Measurements from ENCODE around the gene HDHD5.

Gene HDHD5

DNA sequence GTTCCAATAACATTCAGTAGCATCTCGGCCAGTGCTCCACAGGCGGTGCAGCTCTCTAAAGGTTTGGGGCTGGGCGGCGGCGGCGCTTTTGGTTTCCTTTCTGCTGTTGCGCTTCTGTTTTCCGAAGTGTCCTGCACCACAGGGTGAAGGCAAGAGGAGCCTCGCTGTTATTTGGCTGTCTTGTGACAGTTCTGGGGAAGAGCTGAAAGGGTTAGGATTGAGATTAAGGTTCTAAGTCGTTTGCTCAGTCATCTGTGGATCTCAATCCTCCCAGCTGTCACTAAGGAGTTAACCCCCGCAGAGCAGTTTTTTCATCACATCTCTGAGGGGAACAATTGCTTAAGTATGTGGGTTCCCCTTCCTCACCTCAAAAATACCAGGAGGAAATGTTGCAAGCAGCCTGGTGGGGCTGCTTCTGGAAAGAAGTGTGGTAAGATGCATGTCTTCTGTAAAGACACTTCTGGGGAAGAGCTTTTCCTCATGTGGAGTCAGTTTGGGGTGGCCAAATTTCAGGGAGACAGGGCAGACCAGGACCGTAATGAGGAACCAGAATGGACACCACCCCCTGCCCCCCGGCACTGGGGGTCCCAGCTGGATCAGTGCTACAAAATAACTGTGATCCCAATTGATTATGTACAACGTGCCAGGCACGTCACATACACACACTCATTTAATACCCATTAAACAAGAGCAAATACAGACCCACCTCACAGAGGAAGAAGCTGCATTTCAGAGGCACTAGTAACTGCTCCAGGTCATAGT is 52.1 kb downstream of the HDHD5 start:
- no peak overlapping the region for H3K9ac ChIP-seq (ENCODE audit: low read length)
- H3K4ac ChIP-seq (ENCODE audit: low read depth, low read length) = no peak overlapping the region
- no peak overlapping the region for H2AFZ ChIP-seq (ENCODE audit: insufficient read depth, low read length, poor library complexity)
- H3K14ac ChIP-seq (ENCODE audit: low read length) = no peak overlapping the region
- H3K79me2 ChIP-seq (ENCODE audit: control insufficient read depth, insufficient read depth, low read length, poor library complexity) = no peaks in the 10 kb centered on the region
- no peak overlapping the region for H4K12ac ChIP-seq (ENCODE audit: low read depth, low read length)
- no peak overlapping the region for H2AK5ac ChIP-seq (ENCODE audit: low read length)
- no peak overlapping the region for H3K23ac ChIP-seq (ENCODE audit: low read length)
- no peaks in the 10 kb centered on the region for H3K4me1 ChIP-seq (ENCODE audit: control insufficient read depth in 1 of 2, insufficient read depth in 2 of 2, low read length in 2 of 2)
- no peaks in the 10 kb centered on the region for H3K79me1 ChIP-seq (ENCODE audit: low read length)
- no peaks in the 10 kb centered on the region for H3K27me3 ChIP-seq (ENCODE audit: insufficient read depth, low read length)
- no peak for DNase-seq
- H3K36me3 ChIP-seq (ENCODE audit: control insufficient read depth in 1 of 2, insufficient read depth in 2 of 2, low read length in 2 of 2) = peaks cover 28 to 32% of the 10 kb centered on the region in 2 experiments
- no peak overlapping the region for H4K8ac ChIP-seq (ENCODE audit: low read depth, low read length)
- no peak overlapping the region for H3K4me3 ChIP-seq (ENCODE audit: low read depth, low read length)
- no peak overlapping the region for H3K18ac ChIP-seq (ENCODE audit: low read length)
- H4K91ac ChIP-seq (ENCODE audit: low read depth, low read length) = no peak overlapping the region
- H3K4me2 ChIP-seq (ENCODE audit: low read length) = no peak overlapping the region
- peaks cover 3% of the 10 kb centered on the region for H3K9me3 ChIP-seq (ENCODE audit: insufficient read depth, low read depth, low read length)
- no peak overlapping the region for H2BK12ac ChIP-seq (ENCODE audit: low read length)
- H2BK5ac ChIP-seq (ENCODE audit: low read depth, low read length, poor library complexity) = no peak overlapping the region
- H3K27ac ChIP-seq (ENCODE audit: low read depth, low read length) = no peak overlapping the region
- no CpG with 5 or more reads among the region's 15 CpGs for WGBS (ENCODE audit: extremely low coverage, insufficient coverage, insufficient read length)
- H2BK120ac ChIP-seq (ENCODE audit: insufficient read depth, low read length, poor library complexity) = no peak overlapping the region

DNA sequence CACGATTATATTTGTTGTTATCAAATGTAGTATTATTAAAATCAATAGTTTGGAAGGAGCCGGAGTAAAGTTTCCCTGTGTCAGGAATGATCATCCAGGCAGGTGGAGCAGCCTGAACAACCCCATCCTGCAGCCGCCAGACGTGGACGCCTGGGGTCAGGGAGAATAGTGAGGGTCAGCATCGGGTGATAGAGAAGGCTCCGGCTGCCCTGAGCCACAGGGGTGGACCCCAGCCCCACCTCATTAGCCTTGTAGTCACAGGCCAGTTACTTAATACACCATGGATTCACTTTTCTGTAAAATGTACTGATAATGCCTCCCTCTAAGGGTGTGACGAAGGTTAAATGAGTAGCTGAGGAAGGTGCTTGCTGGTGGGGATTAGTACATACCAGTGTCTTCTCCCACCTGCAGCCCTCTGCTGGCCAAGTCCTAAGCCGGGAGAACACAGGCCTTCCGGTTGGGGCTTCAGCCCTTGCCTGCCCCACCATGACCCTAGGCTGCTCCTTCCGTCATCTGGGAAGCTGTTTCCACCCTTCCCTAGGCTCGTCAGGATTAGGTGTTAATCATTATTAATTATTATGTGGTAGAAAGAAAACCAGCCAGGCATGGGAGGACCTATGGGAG is 52.8 kb downstream of the HDHD5 start:
- Histone ChIP-seq H2AFZ (ENCODE audit: insufficient read depth, low read length, poor library complexity) (no peak overlapping the region), H2BK5ac (ENCODE audit: low read depth, low read length, poor library complexity) (no peak overlapping the region), H3K27ac (ENCODE audit: low read depth, low read length) (no peak overlapping the region), H4K91ac (ENCODE audit: low read depth, low read length) (no peak overlapping the region), H3K23ac (ENCODE audit: low read length) (no peak overlapping the region), H3K4me3 (ENCODE audit: low read depth, low read length) (no peak overlapping the region), H4K12ac (ENCODE audit: low read depth, low read length) (no peak overlapping the region), H3K14ac (ENCODE audit: low read length) (no peak overlapping the region), H3K9ac (ENCODE audit: low read length) (no peak overlapping the region), H3K79me1 (ENCODE audit: low read length) (no peaks in the 10 kb centered on the region), H3K18ac (ENCODE audit: low read length) (no peak overlapping the region), H3K36me3 (ENCODE audit: control insufficient read depth in 1 of 2, insufficient read depth in 2 of 2, low read length in 2 of 2) (peaks cover 31 to 37% of the 10 kb centered on the region in 2 experiments), H3K27me3 (ENCODE audit: insufficient read depth, low read length) (no peaks in the 10 kb centered on the region), H3K4me1 (ENCODE audit: control insufficient read depth in 1 of 2, insufficient read depth in 2 of 2, low read length in 2 of 2) (no peaks in the 10 kb centered on the region), H3K9me3 (ENCODE audit: insufficient read depth, low read depth, low read length) (peaks cover 3% of the 10 kb centered on the region), H3K4me2 (ENCODE audit: low read length) (no peak overlapping the region), H3K4ac (ENCODE audit: low read depth, low read length) (no peak overlapping the region), H2AK5ac (ENCODE audit: low read length) (no peak overlapping the region), H2BK120ac (ENCODE audit: insufficient read depth, low read length, poor library complexity) (no peak overlapping the region), H4K8ac (ENCODE audit: low read depth, low read length) (no peak overlapping the region), H2BK12ac (ENCODE audit: low read length) (no peak overlapping the region), H3K79me2 (ENCODE audit: control insufficient read depth, insufficient read depth, low read length, poor library complexity) (no peaks in the 10 kb centered on the region)
- no peak for DNase-seq
- no CpG with 5 or more reads among the region's 12 CpGs for WGBS (ENCODE audit: extremely low coverage, insufficient coverage, insufficient read length)

DNA sequence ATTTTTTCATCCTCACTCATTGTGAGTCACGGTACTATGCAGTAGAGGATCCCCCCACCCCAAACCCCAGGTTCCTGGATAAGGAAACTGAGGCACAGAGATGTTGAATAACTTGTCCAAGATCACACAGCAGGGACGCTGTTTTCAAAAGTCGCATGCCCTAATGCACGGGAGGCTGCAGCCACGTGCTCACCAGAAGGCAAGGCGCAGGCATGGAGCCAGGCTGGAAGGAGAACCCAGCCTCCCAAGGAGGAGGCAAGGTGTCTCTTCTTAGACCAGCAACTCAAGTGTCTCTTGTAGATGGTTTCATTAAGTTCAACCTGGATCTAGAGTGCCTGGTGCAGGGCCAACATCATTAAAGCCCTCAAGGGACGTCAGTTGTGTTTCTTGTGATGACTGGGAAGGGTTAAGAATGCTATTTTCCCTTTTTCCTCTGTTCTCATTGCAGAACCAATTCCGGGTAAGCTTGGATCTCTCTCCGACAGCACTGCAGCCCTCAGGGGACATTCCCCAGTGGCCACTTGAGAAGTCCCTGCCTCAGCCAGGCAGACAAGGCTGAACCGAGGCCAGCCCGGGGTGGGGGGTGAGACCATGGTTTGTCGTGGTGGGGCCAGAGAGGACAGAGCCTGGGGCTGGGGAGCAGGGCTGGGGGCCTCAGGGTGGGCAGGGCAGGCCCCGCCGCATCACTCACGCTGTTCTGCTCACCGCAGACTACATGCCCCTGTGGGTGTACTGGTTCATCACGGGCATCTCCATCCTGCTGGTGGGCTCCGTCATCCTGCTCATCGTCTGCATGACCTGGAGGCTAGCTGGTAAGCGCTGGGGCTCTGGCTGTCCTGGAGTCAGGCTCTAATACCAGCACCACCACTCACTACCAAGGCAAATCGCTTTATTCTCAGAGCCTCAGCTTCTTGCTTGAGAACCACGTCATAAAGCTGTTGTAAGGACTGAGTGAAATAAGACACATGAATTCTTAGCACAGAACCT is 53.6 kb downstream of the HDHD5 start:
- H3K14ac ChIP-seq (ENCODE audit: low read length) = no peak overlapping the region
- no peak overlapping the region for H3K23ac ChIP-seq (ENCODE audit: low read length)
- H4K12ac ChIP-seq (ENCODE audit: low read depth, low read length) = no peak overlapping the region
- no peak overlapping the region for H2AFZ ChIP-seq (ENCODE audit: insufficient read depth, low read length, poor library complexity)
- H3K79me1 ChIP-seq (ENCODE audit: low read length) = no peaks in the 10 kb centered on the region
- no CpG with 5 or more reads among the region's 22 CpGs for WGBS (ENCODE audit: extremely low coverage, insufficient coverage, insufficient read length)
- no peaks in the 10 kb centered on the region for H3K9me3 ChIP-seq (ENCODE audit: insufficient read depth, low read depth, low read length)
- no peak overlapping the region for H2BK12ac ChIP-seq (ENCODE audit: low read length)
- DNase-seq = no peak
- H3K9ac ChIP-seq (ENCODE audit: low read length) = no peak overlapping the region
- H3K36me3 ChIP-seq (ENCODE audit: control insufficient read depth in 1 of 2, insufficient read depth in 2 of 2, low read length in 2 of 2) = peaks cover 34 to 45% of the 10 kb centered on the region in 2 experiments
- no peak overlapping the region for H2BK5ac ChIP-seq (ENCODE audit: low read depth, low read length, poor library complexity)
- no peaks in the 10 kb centered on the region for H3K4me1 ChIP-seq (ENCODE audit: control insufficient read depth in 1 of 2, insufficient read depth in 2 of 2, low read length in 2 of 2)
- no peak overlapping the region for H3K4me2 ChIP-seq (ENCODE audit: low read length)
- H3K4me3 ChIP-seq (ENCODE audit: low read depth, low read length) = no peak overlapping the region
- no peak overlapping the region for H3K4ac ChIP-seq (ENCODE audit: low read depth, low read length)
- no peak overlapping the region for H4K91ac ChIP-seq (ENCODE audit: low read depth, low read length)
- H3K79me2 ChIP-seq (ENCODE audit: control insufficient read depth, insufficient read depth, low read length, poor library complexity) = no peaks in the 10 kb centered on the region
- no peak overlapping the region for H4K8ac ChIP-seq (ENCODE audit: low read depth, low read length)
- H3K18ac ChIP-seq (ENCODE audit: low read length) = no peak overlapping the region
- H2AK5ac ChIP-seq (ENCODE audit: low read length) = no peak overlapping the region
- H3K27ac ChIP-seq (ENCODE audit: low read depth, low read length) = no peak overlapping the region
- H2BK120ac ChIP-seq (ENCODE audit: insufficient read depth, low read length, poor library complexity) = no peak overlapping the region
- no peaks in the 10 kb centered on the region for H3K27me3 ChIP-seq (ENCODE audit: insufficient read depth, low read length)

DNA sequence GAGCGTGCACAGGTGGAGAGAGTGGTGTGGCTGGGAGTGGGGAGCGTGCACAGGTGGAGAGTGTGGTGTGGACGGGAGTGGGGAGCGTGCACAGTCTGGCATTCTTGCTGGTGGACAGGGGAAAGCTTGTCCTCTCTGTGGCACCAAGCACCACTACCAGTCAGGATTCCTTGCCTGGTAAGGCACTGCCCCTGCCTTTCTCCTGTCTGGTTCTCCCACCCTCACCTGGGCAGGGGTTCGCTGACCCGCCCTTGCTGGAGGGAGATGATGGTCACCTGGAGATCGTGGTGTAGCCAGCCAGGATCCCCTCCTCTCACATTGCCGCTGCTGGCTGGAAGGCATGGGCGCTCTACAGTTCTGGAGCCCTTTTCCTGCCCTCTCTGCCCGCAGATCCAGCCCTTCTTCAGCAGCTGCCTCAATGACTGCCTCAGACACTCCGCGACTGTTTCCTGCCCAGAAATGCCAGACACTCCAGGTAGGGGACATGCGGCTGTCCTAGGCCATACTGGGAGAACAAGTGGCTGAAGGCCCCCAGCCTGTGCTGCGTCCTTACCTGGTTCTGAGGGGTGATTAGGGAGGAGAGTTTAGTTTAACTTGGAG is 54.6 kb downstream of the HDHD5 start:
- Histone ChIP-seq H4K91ac (ENCODE audit: low read depth, low read length) (no peak overlapping the region), H2AK5ac (ENCODE audit: low read length) (no peak overlapping the region), H4K12ac (ENCODE audit: low read depth, low read length) (no peak overlapping the region), H3K9ac (ENCODE audit: low read length) (no peak overlapping the region), H2BK5ac (ENCODE audit: low read depth, low read length, poor library complexity) (no peak overlapping the region), H3K4me1 (ENCODE audit: control insufficient read depth in 1 of 2, insufficient read depth in 2 of 2, low read length in 2 of 2) (no peaks in the 10 kb centered on the region), H3K18ac (ENCODE audit: low read length) (no peak overlapping the region), H3K79me1 (ENCODE audit: low read length) (no peaks in the 10 kb centered on the region), H2BK120ac (ENCODE audit: insufficient read depth, low read length, poor library complexity) (no peak overlapping the region), H3K4ac (ENCODE audit: low read depth, low read length) (no peak overlapping the region), H3K27me3 (ENCODE audit: insufficient read depth, low read length) (no peaks in the 10 kb centered on the region), H2BK12ac (ENCODE audit: low read length) (no peak overlapping the region), H3K27ac (ENCODE audit: low read depth, low read length) (no peak overlapping the region), H3K23ac (ENCODE audit: low read length) (no peak overlapping the region), H3K79me2 (ENCODE audit: control insufficient read depth, insufficient read depth, low read length, poor library complexity) (no peaks in the 10 kb centered on the region), H3K4me2 (ENCODE audit: low read length) (no peak overlapping the region), H3K36me3 (ENCODE audit: control insufficient read depth in 1 of 2, insufficient read depth in 2 of 2, low read length in 2 of 2) (peaks cover 36 to 47% of the 10 kb centered on the region in 2 experiments), H3K9me3 (ENCODE audit: insufficient read depth, low read depth, low read length) (no peaks in the 10 kb centered on the region), H3K14ac (ENCODE audit: low read length) (no peak overlapping the region), H4K8ac (ENCODE audit: low read depth, low read length) (no peak overlapping the region), H3K4me3 (ENCODE audit: low read depth, low read length) (no peak overlapping the region), H2AFZ (ENCODE audit: insufficient read depth, low read length, poor library complexity) (no peak overlapping the region)
- no peak for DNase-seq
- no CpG with 5 or more reads among the region's 14 CpGs for WGBS (ENCODE audit: extremely low coverage, insufficient coverage, insufficient read length)

All from trophoblast cell (in vitro differentiated cells and primary cell).